Osteocyte (in vitro differentiated cells): ENCODE data around the gene KL. TPM values are rescaled to one million over a fixed set of nuclear protein-coding genes. Genes with fewer than 3 reads are reported as not detected.

Experiments used
- DNase-seq: peaks from one replicate; pipeline ENCODE4 v3.0.0; 2021; ENCODE audit warnings: mixed read lengths; ENCODE audit not compliant: unreplicated experiment; ENCODE audit errors: extremely low spot score
- H3K27ac Mint-ChIP-seq: one replicate; pipeline ENCODE4 v1.8.0; 2021; ENCODE audit warnings: mild to moderate bottlenecking, mixed read lengths; ENCODE audit not compliant: unreplicated experiment
- H3K27me3 Mint-ChIP-seq: one replicate; pipeline ENCODE4 v1.8.0; 2021; ENCODE audit warnings: mixed read lengths; ENCODE audit not compliant: unreplicated experiment
- H3K36me3 Mint-ChIP-seq: one replicate; pipeline ENCODE4 v1.8.0; 2021; ENCODE audit warnings: mixed read lengths; ENCODE audit not compliant: unreplicated experiment
- H3K4me1 Mint-ChIP-seq: one replicate; pipeline ENCODE4 v1.8.0; 2021; ENCODE audit warnings: mixed read lengths; ENCODE audit not compliant: unreplicated experiment
- H3K4me3 Mint-ChIP-seq: one replicate; pipeline ENCODE4 v1.8.0; 2021; ENCODE audit warnings: mild to moderate bottlenecking, moderate library complexity, mixed read lengths; ENCODE audit not compliant: unreplicated experiment
- H3K9me3 Mint-ChIP-seq: one replicate; pipeline ENCODE4 v1.8.0; 2021; ENCODE audit warnings: mixed read lengths; ENCODE audit not compliant: unreplicated experiment
- total RNA-seq: library from RNA; stranded (reverse); gene quantifications from 2 replicates; pipeline ENCODE4 v1.2.1, GENCODE V29; 2021
- TF ChIP-seq, protein P1 (sequence below): fragments of 200-600 bp; sonication (generic); IDR thresholded peaks from 2 replicates; pipeline ENCODE4 v1.5.0; 2021; ENCODE audit warnings: antibody characterized with exemption, mild to moderate bottlenecking, moderate library complexity

Gene KL
- total RNA-seq, 1 donor from 2014 or later = 0.08 TPM

DNA sequence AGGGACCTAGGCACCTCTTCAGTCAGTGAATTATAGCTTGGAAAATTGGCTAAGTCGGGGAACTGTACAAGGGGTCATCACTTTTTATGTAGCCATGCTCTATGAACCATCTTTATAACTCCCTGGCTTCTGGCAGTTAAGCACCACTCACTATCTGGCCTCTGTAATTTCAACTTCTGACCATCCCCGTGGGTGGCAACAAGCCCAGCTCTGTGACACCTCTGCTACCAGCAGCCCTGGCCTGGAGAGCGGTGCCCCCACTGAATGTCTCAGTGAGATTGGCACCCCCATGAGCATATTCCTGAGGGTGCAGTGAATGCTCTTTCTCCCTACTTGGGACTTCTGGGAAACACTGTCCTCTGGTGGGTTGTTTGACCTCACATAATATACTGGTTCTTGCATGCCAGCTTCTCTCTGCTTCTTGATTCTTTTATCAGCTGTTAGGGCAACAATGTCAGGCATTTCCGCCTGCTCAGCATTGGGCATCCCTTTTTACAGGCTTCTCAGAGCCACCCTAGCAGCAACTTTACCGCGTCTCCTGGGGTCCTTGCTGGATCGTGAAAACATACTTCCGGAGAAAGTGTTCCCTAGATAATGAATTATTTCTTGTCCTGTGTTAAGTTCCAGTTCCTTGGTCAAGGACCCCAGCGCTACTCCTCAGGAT is 10.4 kb downstream of the KL start:
- TF ChIP-seq, protein P1, sequence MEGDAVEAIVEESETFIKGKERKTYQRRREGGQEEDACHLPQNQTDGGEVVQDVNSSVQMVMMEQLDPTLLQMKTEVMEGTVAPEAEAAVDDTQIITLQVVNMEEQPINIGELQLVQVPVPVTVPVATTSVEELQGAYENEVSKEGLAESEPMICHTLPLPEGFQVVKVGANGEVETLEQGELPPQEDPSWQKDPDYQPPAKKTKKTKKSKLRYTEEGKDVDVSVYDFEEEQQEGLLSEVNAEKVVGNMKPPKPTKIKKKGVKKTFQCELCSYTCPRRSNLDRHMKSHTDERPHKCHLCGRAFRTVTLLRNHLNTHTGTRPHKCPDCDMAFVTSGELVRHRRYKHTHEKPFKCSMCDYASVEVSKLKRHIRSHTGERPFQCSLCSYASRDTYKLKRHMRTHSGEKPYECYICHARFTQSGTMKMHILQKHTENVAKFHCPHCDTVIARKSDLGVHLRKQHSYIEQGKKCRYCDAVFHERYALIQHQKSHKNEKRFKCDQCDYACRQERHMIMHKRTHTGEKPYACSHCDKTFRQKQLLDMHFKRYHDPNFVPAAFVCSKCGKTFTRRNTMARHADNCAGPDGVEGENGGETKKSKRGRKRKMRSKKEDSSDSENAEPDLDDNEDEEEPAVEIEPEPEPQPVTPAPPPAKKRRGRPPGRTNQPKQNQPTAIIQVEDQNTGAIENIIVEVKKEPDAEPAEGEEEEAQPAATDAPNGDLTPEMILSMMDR = no peak
- DNase-seq = no peak
- no peaks in the 10 kb centered on the region for H3K9me3 Mint-ChIP-seq
- peaks cover 38% of the 10 kb centered on the region for H3K27me3 Mint-ChIP-seq
- H3K27ac Mint-ChIP-seq = no peak overlapping the region
- no peak overlapping the region for H3K4me3 Mint-ChIP-seq
- H3K36me3 Mint-ChIP-seq = no peaks in the 10 kb centered on the region
- no peaks in the 10 kb centered on the region for H3K4me1 Mint-ChIP-seq

DNA sequence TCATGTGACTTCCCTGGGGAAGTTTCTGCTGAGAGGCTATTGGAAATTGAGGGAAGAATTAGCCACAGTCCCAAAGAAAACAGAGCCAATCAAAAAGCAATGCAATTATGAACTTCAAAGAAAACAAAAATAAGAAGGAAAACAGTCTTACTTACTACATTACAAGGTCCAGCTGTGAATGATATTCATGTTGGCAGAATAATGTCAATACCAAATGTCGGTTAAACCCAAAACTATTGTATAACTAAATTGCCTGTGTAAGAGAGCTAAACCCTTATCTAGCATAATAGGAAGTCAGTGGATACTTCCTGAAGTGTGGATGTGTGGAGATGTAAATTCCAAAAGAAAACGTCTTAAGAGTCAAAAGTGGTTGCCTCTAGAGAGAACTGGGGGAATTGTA is 12.4 kb downstream of the KL start:
- H3K9me3 Mint-ChIP-seq = no peaks in the 10 kb centered on the region
- H3K27me3 Mint-ChIP-seq = peaks cover 30% of the 10 kb centered on the region
- H3K4me3 Mint-ChIP-seq = no peak overlapping the region
- no peak for DNase-seq
- no peaks in the 10 kb centered on the region for H3K36me3 Mint-ChIP-seq
- TF ChIP-seq, protein P1 = no peak
- no peak overlapping the region for H3K27ac Mint-ChIP-seq
- no peaks in the 10 kb centered on the region for H3K4me1 Mint-ChIP-seq

DNA sequence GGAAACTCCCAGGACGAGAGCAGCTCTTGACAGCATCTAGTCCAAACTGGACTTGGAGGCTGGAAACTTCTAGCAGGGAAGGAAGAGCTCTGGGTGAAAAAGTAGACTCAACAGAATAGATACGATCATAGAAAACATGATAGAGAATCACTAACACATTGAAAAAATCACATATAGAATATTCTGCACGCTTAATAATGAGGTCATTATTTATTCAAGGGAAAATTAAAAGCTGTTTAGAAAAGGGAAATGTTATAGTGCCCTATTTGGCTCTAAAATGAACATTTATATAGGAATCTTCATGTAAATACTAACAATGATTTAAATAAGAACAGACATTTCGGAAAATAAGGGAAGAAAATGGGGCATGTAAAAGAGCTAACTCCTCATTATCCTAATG is 15.1 kb downstream of the KL start:
- TF ChIP-seq, protein P1 = no peak
- no peaks in the 10 kb centered on the region for H3K4me1 Mint-ChIP-seq
- H3K4me3 Mint-ChIP-seq = no peak overlapping the region
- DNase-seq = no peak
- H3K27me3 Mint-ChIP-seq = peaks cover 8% of the 10 kb centered on the region
- H3K9me3 Mint-ChIP-seq = no peaks in the 10 kb centered on the region
- H3K27ac Mint-ChIP-seq = no peak overlapping the region
- no peaks in the 10 kb centered on the region for H3K36me3 Mint-ChIP-seq

DNA sequence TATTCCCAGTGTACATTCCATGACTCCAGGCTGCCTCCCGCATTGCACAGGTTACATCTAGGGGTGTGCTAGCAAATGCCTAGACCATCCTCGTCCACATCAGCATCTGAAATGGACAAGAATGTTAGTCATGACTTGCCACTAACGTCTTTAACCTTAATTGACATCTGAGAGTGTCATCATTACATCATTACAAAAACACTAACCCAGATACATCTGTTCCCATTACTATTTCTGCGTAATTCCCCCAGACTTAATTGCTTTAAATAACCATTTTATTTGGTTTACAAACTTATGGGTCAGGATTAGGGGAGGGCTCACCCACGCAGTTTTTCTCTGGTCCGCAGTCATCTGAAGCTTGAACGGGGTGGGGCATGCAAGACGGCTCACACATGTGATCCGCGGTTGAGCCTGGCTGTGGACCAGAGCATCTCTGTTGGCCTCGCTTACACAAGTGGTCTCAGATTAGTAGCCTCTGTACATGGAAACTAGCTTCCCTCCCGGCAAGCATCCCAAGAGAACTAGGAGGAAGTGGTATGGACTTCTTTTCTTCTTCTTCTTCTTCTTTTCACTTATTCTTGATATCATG is 15.9 kb downstream of the KL start:
- no peaks in the 10 kb centered on the region for H3K36me3 Mint-ChIP-seq
- no peaks in the 10 kb centered on the region for H3K9me3 Mint-ChIP-seq
- H3K27ac Mint-ChIP-seq = no peak overlapping the region
- TF ChIP-seq, protein P1 = no peak
- no peak for DNase-seq
- H3K27me3 Mint-ChIP-seq = peaks cover 6% of the 10 kb centered on the region
- H3K4me3 Mint-ChIP-seq = no peak overlapping the region
- H3K4me1 Mint-ChIP-seq = no peaks in the 10 kb centered on the region

DNA sequence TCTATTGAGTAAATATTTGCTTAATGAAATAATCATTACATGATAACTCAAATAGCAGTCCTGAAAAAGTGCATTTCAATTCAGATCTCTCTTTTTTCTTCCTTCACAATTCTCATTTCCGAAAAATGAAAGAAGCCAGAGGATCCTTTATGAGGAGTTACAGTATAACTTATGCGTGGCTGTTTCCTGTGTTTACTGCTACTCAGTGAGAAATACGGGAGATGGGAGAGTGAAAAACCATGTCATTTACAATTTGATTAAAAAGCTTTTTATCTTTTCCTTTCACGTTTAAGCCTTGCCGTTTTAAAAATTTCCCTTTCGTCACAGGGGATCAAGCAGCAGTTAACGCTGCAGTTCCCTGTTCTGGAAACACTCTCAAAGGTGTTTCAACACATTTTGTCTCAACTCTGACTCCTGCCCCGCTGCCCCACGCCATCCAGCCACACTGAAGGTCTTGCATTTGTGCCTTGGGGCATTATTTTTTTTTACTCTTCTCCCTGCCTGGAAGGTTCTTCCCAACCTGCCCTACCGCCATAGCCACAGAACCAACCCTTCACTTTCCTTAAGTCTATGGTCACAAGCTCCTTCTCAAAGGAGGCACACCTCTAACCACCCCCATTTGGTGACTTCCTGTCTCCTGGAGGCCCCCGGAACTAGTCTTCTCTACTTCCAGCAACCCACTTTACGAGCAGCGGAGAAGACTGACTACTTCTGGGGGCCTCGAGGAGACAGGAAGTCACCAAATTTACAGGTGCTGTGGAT is 17.0 kb downstream of the KL start:
- no peak for DNase-seq
- H3K27me3 Mint-ChIP-seq = peaks cover 6% of the 10 kb centered on the region
- TF ChIP-seq, protein P1 = no peak
- no peaks in the 10 kb centered on the region for H3K9me3 Mint-ChIP-seq
- H3K4me1 Mint-ChIP-seq = no peaks in the 10 kb centered on the region
- no peak overlapping the region for H3K4me3 Mint-ChIP-seq
- no peaks in the 10 kb centered on the region for H3K36me3 Mint-ChIP-seq
- no peak overlapping the region for H3K27ac Mint-ChIP-seq
